GM12865 (cell line): ENCODE results near the gene PNMA1.
"Not testable (repeated sequence)": the region's sequence is repeated elsewhere in the genome, so short reads cannot be mapped to it uniquely, and the experiment has no call there.

ENCODE experiments used
- DNase-seq: peaks from one replicate; pipeline ENCODE4 v3.0.0; 2010; ENCODE audit warnings: low read depth
- H3K4me3 ChIP-seq: 2 replicates; pipeline ENCODE4 v1.5.1; 2011; ENCODE audit warnings: mild to moderate bottlenecking, low read depth, low read length, control low read depth
- TF ChIP-seq, protein P1 (sequence below): IDR thresholded peaks from 2 replicates; pipeline ENCODE4 v1.5.1; 2011; ENCODE audit warnings: low read length, control low read depth, low read depth, inconsistent platforms; ENCODE audit not compliant: insufficient read depth; ENCODE audit errors: missing control alignments

PNMA1 gene

DNA sequence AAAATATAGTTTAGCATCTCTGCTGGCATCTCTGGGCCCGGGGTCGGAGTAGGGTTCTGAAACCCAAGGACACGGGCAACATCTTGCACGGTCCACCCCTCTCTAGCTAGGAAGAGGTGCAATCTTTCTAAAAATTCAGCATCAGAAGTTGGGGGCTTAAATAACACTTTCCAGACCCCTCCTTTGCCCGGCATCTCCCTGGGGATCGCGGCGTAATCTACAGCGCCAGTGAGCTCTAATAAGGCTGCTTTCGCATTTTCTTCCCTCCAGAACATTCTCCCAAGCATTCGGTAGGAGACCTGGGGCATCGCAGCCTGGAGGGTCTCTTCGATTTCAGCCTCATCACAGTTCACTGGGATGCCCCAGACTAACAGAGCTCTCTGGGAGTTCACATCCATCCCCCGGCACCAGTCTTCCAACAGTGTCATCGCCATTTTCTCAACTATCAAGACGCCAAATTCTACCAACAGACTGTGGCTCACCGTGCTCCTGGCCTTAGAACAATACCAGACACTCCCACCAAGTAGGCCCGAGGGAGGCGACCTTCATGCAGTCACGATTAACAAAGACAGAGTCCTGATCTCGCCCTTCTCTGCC, 880 bp downstream of the PNMA1 start:
- no peak for DNase-seq
- H3K4me3 ChIP-seq, result peak overlapping the region; percentile 62
- TF ChIP-seq, protein P1, sequence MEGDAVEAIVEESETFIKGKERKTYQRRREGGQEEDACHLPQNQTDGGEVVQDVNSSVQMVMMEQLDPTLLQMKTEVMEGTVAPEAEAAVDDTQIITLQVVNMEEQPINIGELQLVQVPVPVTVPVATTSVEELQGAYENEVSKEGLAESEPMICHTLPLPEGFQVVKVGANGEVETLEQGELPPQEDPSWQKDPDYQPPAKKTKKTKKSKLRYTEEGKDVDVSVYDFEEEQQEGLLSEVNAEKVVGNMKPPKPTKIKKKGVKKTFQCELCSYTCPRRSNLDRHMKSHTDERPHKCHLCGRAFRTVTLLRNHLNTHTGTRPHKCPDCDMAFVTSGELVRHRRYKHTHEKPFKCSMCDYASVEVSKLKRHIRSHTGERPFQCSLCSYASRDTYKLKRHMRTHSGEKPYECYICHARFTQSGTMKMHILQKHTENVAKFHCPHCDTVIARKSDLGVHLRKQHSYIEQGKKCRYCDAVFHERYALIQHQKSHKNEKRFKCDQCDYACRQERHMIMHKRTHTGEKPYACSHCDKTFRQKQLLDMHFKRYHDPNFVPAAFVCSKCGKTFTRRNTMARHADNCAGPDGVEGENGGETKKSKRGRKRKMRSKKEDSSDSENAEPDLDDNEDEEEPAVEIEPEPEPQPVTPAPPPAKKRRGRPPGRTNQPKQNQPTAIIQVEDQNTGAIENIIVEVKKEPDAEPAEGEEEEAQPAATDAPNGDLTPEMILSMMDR, result no peak

DNA sequence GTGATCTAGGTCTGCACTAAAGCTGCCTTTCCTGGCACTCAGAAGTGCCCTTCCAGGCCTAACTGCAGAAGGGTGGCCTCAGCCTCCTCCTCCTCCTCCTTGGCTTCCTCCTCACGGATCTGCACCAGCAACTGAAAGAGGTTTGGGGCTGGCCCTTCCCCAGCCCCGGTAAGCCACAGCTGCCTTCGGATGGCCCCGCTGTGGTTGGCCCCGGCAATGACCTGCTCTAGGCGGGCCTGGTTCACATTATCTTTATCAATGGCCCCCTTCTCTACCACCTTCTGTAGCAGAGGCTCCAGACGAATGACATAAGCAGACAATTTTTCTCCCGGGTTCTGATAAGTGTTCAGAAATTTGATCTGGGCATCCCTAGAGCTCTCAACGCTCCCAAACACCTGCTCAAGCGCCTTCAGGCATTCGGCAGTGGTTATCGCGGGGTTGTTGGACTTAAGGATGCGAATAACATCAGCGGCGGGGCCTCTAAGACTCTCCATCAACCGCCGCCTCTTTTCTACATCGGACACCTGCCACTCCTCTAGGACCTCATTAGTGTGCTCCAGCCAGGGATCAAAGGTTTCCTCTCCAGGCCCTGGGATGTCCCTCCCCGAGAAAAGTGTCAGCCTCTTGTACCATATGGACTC, 1.5 kb downstream of the PNMA1 start:
- H3K4me3 ChIP-seq, result peak overlapping the region; percentile 62
- TF ChIP-seq, protein P1, result no peak
- peak; percentile 67 for DNase-seq

DNA sequence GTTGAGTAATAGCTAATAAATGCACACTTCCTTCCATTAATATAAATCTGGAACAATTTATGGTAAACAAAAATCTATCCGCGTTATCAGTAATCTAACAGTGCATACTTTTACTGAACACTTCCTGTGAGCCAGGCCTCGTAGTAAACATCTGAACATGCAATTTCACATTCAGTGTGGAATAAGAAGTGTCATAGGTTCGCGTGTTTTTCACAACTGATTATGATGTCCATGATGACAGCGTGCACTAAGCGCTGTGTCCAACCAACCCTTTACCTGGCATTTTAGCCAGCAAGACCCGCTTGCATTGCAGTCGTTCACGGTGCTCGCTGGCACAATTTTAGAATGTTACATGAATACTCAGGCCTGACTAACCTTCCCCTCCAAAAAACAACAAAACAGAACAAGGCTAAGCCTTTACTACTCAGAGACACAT, 2.1 kb downstream of the PNMA1 start:
- no peak for DNase-seq
- peak overlapping the region; percentile 62 for H3K4me3 ChIP-seq
- TF ChIP-seq, protein P1, result no peak

DNA sequence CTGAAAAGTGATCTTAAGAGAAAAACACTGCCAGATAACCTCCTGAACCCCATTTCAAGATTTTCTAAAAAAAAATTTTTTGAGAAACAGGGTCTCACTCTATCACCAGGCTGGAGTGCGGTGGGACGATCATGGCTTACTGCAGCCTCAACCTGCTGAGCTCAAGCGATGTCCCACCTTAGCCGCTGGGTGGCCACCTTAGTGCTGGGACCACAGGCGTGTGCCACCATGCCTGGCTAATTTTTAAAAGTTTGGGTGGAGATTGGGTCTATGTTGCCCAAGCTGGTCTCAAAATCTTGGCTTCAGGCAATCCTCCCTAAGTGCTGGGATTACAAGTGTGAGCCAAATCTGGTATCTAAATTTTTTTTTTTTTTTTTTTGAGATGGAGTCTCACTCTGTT, 3.4 kb downstream of the PNMA1 start:
- TF ChIP-seq, protein P1, result no peak
- no peak overlapping the region for H3K4me3 ChIP-seq
- no peak for DNase-seq

DNA sequence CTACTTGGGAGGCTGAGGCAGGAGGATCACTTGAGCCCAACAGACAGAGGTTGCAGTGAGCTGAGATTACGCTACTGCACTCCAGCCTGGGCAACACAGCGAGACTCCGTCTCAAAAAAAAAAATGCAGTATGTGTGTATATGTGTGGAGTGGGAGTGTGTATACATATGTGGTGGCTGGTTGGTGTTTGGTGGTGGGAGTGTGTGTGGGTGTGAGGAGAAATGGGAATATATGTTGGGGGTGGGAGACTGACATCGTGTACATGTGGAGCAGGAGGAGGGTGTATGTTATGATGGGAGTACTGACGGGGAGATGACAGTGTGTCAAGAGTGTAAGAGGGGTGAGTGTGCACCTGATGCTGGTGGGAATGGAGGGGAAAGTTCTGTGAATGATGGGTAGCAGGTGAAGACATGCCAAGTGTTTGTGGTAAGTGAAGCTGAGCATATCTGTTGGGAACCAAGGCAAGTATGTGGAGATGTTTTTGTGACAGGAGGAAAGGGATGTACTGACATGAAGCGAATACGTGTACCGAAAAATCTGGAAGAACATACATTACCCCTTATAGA, 4.2 kb downstream of the PNMA1 start:
- TF ChIP-seq, protein P1, result no peak
- no peak overlapping the region for H3K4me3 ChIP-seq
- no peak for DNase-seq

DNA sequence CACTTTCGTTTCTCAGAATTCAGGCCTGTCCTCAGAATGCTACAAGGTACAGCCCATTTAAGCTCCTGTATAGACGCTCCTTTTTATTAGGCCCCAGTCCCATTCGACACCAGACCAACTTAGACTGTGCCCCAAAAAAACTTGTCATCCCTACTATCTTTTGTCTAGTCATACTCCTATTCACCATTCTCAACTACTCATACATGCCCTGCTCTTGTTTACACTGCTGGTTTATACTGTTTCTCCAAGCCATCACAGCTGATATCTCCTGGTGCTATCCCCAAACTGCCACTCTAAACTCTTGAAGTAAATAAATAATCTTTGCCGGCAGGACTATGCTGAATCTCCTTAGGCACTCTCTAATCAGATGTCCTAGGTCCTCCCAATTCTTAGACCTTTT, 6.1 kb downstream of the PNMA1 start:
- not testable (repeated sequence) for DNase-seq, H3K4me3 ChIP-seq

DNA sequence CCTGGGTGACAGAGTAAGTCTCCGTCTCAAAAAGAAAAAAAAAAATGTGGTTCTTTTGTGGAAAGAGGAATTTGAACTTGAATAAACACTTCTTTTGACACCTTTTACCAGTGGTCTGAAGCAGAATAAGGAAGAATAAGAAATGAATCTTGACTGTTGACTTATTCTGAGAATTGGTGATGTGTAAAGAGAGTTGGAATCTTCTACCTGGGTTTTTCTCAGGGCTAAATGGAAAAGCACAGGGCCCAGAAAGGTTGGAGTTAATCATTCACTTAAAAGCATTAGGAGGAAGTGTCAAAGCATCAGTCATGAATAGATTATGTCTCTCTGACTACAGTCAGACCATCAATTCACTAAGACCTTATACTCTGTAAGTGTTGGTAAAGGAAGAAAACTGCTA, 13.9 kb downstream of the PNMA1 start:
- TF ChIP-seq, protein P1, result no peak
- no peak overlapping the region for H3K4me3 ChIP-seq
- no peak for DNase-seq
